WTC11 (cell line): ENCODE results near the gene RECQL5. TPM values are rescaled to one million over a fixed set of nuclear protein-coding genes. Genes with fewer than 3 reads are reported as not detected.

Experiments used
- ATAC-seq: fragments of 200-7000 bp; cut with Tn5 transposase; 2 replicates; pipeline ENCODE4 v1.10.0; 2021; ENCODE audit warnings: mild to moderate bottlenecking, moderate library complexity
- CTCF ChIA-PET: fragments of 300-600 bp; sonication (Branson Sonifier 250); formaldehyde crosslinking; loops from one replicate; lab custom pipeline; 2021; ENCODE audit warnings: antibody characterized with exemption; lab: Charles Lee
- POLR2A ChIA-PET: fragments of 350-600 bp; sonication (Branson Sonifier 250); formaldehyde crosslinking; loops from one replicate; lab custom pipeline; 2021; ENCODE audit warnings: antibody characterized with exemption; lab: Charles Lee
- DNase-seq: peaks from one replicate; pipeline ENCODE4 v3.0.0; 2021; ENCODE audit warnings: low spot score
- H3K27ac Mint-ChIP-seq: 2 replicates; pipeline ENCODE4 v1.8.0; 2021; ENCODE audit warnings: mixed read lengths
- H3K27me3 Mint-ChIP-seq: 2 replicates; pipeline ENCODE4 v1.8.0; 2021; ENCODE audit warnings: low read depth, mild to moderate bottlenecking, moderate library complexity, mixed read lengths
- H3K36me3 Mint-ChIP-seq: 2 replicates; pipeline ENCODE4 v1.8.0; 2021; ENCODE audit warnings: mixed read lengths
- H3K4me1 Mint-ChIP-seq: 2 replicates; pipeline ENCODE4 v1.8.0; 2022; ENCODE audit warnings: mixed read lengths
- H3K4me3 Mint-ChIP-seq: 2 replicates; pipeline ENCODE4 v1.8.0; 2021; ENCODE audit warnings: mild to moderate bottlenecking, moderate library complexity, mixed read lengths
- H3K9me3 Mint-ChIP-seq: 2 replicates; pipeline ENCODE4 v1.8.0; 2021; ENCODE audit warnings: mixed read lengths
- CREM ChIP-seq: sonication (generic); formaldehyde crosslinking; IDR thresholded peaks from 2 replicates; pipeline ENCODE4 v1.8.1; 2022; ENCODE audit warnings: mild to moderate bottlenecking, missing genetic modification reagents, moderate library complexity
- CTCF ChIP-seq: fragments of 200-600 bp; IDR thresholded peaks from 2 replicates; pipeline ENCODE4 v1.8.0; 2022; ENCODE audit warnings: antibody characterized with exemption
- E2F5 ChIP-seq: sonication (generic); formaldehyde crosslinking; IDR thresholded peaks from 2 replicates; pipeline ENCODE4 v1.8.1; 2022; ENCODE audit warnings: mild to moderate bottlenecking, moderate library complexity, missing genetic modification reagents
- ERG ChIP-seq: fragments of 250-450 bp; sonication (Bioruptor Pico); IDR thresholded peaks from 2 replicates; pipeline ENCODE4 v1.8.0; 2021; ENCODE audit warnings: mild to moderate bottlenecking
- ETV6 ChIP-seq: sonication (generic); formaldehyde crosslinking; IDR thresholded peaks from 2 replicates; pipeline ENCODE4 v1.8.1; 2022; ENCODE audit warnings: mild to moderate bottlenecking, missing genetic modification reagents
- FOXP1 ChIP-seq: sonication (generic); formaldehyde crosslinking; IDR thresholded peaks from 2 replicates; pipeline ENCODE4 v1.8.0; 2022; ENCODE audit warnings: missing genetic modification reagents, mild to moderate bottlenecking, moderate library complexity, borderline replicate concordance
- FOXP4 ChIP-seq: sonication (generic); formaldehyde crosslinking; IDR thresholded peaks from 2 replicates; pipeline ENCODE4 v1.8.0; 2022; ENCODE audit warnings: mild to moderate bottlenecking, missing genetic modification reagents
- MLX ChIP-seq: sonication (generic); formaldehyde crosslinking; IDR thresholded peaks from 2 replicates; pipeline ENCODE4 v1.8.1; 2023; ENCODE audit warnings: mild to moderate bottlenecking, missing genetic modification reagents, moderate library complexity
- NR1H2 ChIP-seq: sonication (generic); formaldehyde crosslinking; IDR thresholded peaks from 2 replicates; pipeline ENCODE4 v1.9.0; 2021; ENCODE audit warnings: mild to moderate bottlenecking, moderate library complexity, missing genetic modification reagents
- NR2C2 ChIP-seq: sonication (generic); formaldehyde crosslinking; IDR thresholded peaks from 2 replicates; pipeline ENCODE4 v1.8.0; 2022; ENCODE audit warnings: mild to moderate bottlenecking, missing genetic modification reagents
- PREB ChIP-seq: sonication (generic); formaldehyde crosslinking; IDR thresholded peaks from 2 replicates; pipeline ENCODE4 v1.8.1; 2022; ENCODE audit warnings: mild to moderate bottlenecking, missing genetic modification reagents, moderate library complexity, borderline replicate concordance
- RELA ChIP-seq: sonication (generic); formaldehyde crosslinking; IDR thresholded peaks from 2 replicates; pipeline ENCODE4 v1.8.1; 2022; ENCODE audit warnings: missing genetic modification reagents, mild to moderate bottlenecking, borderline replicate concordance
- TCF7 ChIP-seq: sonication (generic); formaldehyde crosslinking; IDR thresholded peaks from 2 replicates; pipeline ENCODE4 v1.8.0; 2022; ENCODE audit warnings: mild to moderate bottlenecking, low read depth, missing genetic modification reagents, moderate library complexity
- TP53 ChIP-seq: sonication (generic); formaldehyde crosslinking; IDR thresholded peaks from 2 replicates; pipeline ENCODE4 v1.8.1; 2023; ENCODE audit warnings: mild to moderate bottlenecking, missing genetic modification reagents
- USF2 ChIP-seq: sonication (generic); formaldehyde crosslinking; IDR thresholded peaks from 2 replicates; pipeline ENCODE4 v1.8.1; 2023; ENCODE audit warnings: mild to moderate bottlenecking, missing genetic modification reagents, moderate library complexity
- ZNF263 ChIP-seq: sonication (generic); formaldehyde crosslinking; IDR thresholded peaks from 2 replicates; pipeline ENCODE4 v1.8.1; 2022; ENCODE audit warnings: low read depth, mild to moderate bottlenecking, moderate library complexity, missing genetic modification reagents
- ZNF396 ChIP-seq: fragments of 250-450 bp; sonication (Bioruptor Pico); IDR thresholded peaks from 2 replicates; pipeline ENCODE4 v1.8.0; 2021; ENCODE audit warnings: mild to moderate bottlenecking, moderate library complexity, borderline replicate concordance
- ZNF512 ChIP-seq: sonication (generic); formaldehyde crosslinking; IDR thresholded peaks from 2 replicates; pipeline ENCODE4 v1.8.1; 2022; ENCODE audit warnings: missing genetic modification reagents, borderline replicate concordance
- ZNF671 ChIP-seq: fragments of 250-450 bp; sonication (Bioruptor Pico); IDR thresholded peaks from 2 replicates; pipeline ENCODE4 v1.8.0; 2021; ENCODE audit warnings: mild to moderate bottlenecking
- total RNA-seq: library from RNA; stranded (reverse); gene quantifications from 3 replicates; pipeline ENCODE4 v1.2.3, GENCODE V29; 2021

RECQL5 gene
- total RNA-seq, 1 experiment from 2014 or later = 51.0 TPM

- TF ChIP-seq CTCF (peak; percentile 94), RELA (no peak)
Measured at GRCh38 chr17:75632863-75633485, 34.0 kb downstream of the RECQL5 start, which contains the start of gene SMIM5 (continued).

GRCh38 chr17:75632428-75632827, 34.5 kb downstream of the RECQL5 start:
- Mint-ChIP-seq H3K4me3 (no peak overlapping the region), H3K9me3 (no peaks in the 10 kb centered on the region), H3K36me3 (no peaks in the 10 kb centered on the region), H3K27me3 (no peaks in the 10 kb centered on the region), H3K4me1 (peaks cover 11% of the 10 kb centered on the region), H3K27ac (no peak overlapping the region)
- ChIA-PET POLR2A (interaction anchor here (0.5 to 2.0 kb wide), 3 partner anchors 20 to 143 kb away, joined by 3 to 9 read pairs (median 4); partner anchors contain the start of genes RECQL5 and SAP30BP), CTCF (interaction anchor here (0.6 to 11.9 kb wide), 54 partner anchors 15 to 765 kb away, joined by 3 to 456 read pairs (median 8); partner anchors contain the start of genes GALK1, ITGB4, LLGL2 and MIF4GD)
- ATAC-seq (no peak), DNase-seq (no peak)
- TF ChIP-seq TCF7 (CRISPR knock-in tag) = no peak
- TF ChIP-seq PREB = no peak
- TF ChIP-seq ZNF396 = no peak
- TF ChIP-seq FOXP1 (CRISPR knock-in tag) = peak; percentile 61; the same call in 1 of the 2 replicates
- no peak for TF ChIP-seq TP53

GRCh38 chr17:75631353-75631752, 35.6 kb downstream of the RECQL5 start:
- Mint-ChIP-seq H3K4me3 (no peak overlapping the region), H3K4me1 (peaks cover 11% of the 10 kb centered on the region), H3K27me3 (no peaks in the 10 kb centered on the region), H3K9me3 (no peaks in the 10 kb centered on the region), H3K27ac (no peak overlapping the region), H3K36me3 (no peaks in the 10 kb centered on the region)
- CTCF ChIA-PET = interaction anchor here (0.6 to 11.9 kb wide), 5 partner anchors 11 to 134 kb away, joined by 3 to 456 read pairs (median 24); a partner anchor contains a TSS
- ATAC-seq = no peak
- POLR2A ChIA-PET = no interaction called here
- DNase-seq = no peak
- no peak for TF ChIP-seq FOXP4 (CRISPR knock-in tag)
- TF ChIP-seq NR1H2 (CRISPR knock-in tag) = no peak
- no peak for TF ChIP-seq MLX (CRISPR knock-in tag)
- TF ChIP-seq NR2C2 (CRISPR knock-in tag) = no peak
- TF ChIP-seq ZNF263 (CRISPR knock-in tag) = no peak
- no peak for TF ChIP-seq ETV6 (CRISPR knock-in tag)
- TF ChIP-seq CREM (CRISPR knock-in tag) = no peak
- no peak for TF ChIP-seq E2F5 (CRISPR knock-in tag)
- no peak for TF ChIP-seq CTCF
- TF ChIP-seq TP53 = no peak
- TF ChIP-seq ZNF512 (CRISPR knock-in tag) = no peak
- no peak for TF ChIP-seq ZNF671
- TF ChIP-seq ERG = no peak
- no peak for TF ChIP-seq USF2
- TF ChIP-seq ZNF396 = no peak
